ENCODE data around the gene ABHD11. TPM values are rescaled to one million over a fixed set of nuclear protein-coding genes. Genes with fewer than 3 reads are reported as not detected.

Gene ABHD11
- total RNA-seq, 2 experiments from 2014 or later = 14.4 to 17.8 TPM

DNA sequence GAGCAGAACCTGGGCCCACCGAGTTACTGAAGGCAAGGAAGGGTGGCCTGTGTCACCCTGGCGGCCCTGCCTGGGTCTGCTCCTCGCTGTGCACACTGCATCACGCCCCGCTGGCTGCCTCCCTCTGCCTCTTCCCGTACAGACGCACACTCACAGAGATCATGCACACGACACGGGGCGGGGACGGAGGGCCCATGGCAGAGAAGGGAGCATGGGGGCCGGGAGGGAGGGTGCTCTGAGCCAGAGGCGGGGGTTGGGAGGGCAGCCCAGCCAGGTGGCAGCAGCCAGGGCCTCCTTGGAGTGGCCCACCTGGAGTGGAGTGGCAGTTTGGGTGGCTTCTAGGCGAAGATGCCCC is 38.6 kb downstream of the ABHD11 start:
- Mint-ChIP-seq H3K9me3 (ENCODE audit: low read depth) (no peaks in the 10 kb centered on the region), H3K36me3 (ENCODE audit: low read depth) (peaks cover 44% of the 10 kb centered on the region), H3K4me3 (no peak overlapping the region), H3K4me1 (peaks cover 5% of the 10 kb centered on the region), H3K27ac (no peak overlapping the region), H3K27me3 (no peaks in the 10 kb centered on the region)
- ChIA-PET POLR2A (no interaction called here), CTCF (interaction anchor here (1.1 to 2.3 kb wide), 4 partner anchors 25 to 93 kb away, joined by 3 to 13 read pairs (median 4); no protein-coding TSS in a partner anchor)
- DNase-seq = no peak
- ATAC-seq = no peak
- intact Hi-C loops (cut with DNase I, micrococcal nuclease) = no loop called here

DNA sequence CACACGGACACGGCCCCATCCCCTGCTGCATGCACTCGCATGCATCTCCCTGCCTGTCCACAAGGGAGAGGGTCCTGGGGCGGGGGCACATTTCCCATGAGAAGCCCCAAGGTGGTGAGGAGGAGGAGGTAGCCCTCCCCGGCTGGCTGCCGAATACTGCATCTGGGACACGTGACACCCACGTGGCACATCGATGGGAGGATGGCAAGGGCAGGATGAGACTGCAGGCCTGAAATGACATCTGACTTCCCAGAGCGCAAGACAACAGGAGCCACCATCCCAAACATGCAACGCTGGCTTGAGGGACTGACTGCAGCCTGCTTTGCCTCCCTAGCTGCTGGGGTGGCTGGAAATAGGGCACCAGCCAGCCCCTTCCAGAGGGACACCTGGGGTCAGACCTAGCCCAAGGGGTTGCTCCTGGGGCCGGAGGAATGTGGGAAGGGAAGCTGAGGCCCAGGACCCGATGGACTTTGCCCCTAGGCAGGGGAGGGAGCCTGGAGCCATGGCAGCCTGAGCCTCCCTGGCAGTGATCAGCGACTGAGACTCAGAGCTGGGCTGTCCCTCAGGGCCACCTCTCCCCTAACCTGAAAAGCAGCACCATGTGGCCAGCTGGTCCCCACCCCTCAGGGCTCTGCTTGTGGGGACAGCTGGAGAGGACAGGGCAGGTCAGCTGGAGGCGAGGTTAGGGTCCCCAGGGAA is 39.1 kb downstream of the ABHD11 start:
- ChIA-PET CTCF (interaction anchor here (1.7 kb wide), 1 partner anchor 25 kb away, joined by 5 read pairs; no protein-coding TSS in a partner anchor), POLR2A (interaction anchor here (0.6 kb wide), 1 partner anchor 11 kb away, joined by 3 read pairs; no protein-coding TSS in a partner anchor)
- intact Hi-C loops (cut with DNase I, micrococcal nuclease) = no loop called here
- DNase-seq (no peak), ATAC-seq (no peak)
- H3K27me3 Mint-ChIP-seq = no peaks in the 10 kb centered on the region
- H3K27ac Mint-ChIP-seq = no peak overlapping the region
- H3K9me3 Mint-ChIP-seq (ENCODE audit: low read depth) = no peaks in the 10 kb centered on the region
- H3K4me3 Mint-ChIP-seq = no peak overlapping the region
- H3K4me1 Mint-ChIP-seq = peaks cover 5% of the 10 kb centered on the region
- peaks cover 47% of the 10 kb centered on the region for H3K36me3 Mint-ChIP-seq (ENCODE audit: low read depth)

DNA sequence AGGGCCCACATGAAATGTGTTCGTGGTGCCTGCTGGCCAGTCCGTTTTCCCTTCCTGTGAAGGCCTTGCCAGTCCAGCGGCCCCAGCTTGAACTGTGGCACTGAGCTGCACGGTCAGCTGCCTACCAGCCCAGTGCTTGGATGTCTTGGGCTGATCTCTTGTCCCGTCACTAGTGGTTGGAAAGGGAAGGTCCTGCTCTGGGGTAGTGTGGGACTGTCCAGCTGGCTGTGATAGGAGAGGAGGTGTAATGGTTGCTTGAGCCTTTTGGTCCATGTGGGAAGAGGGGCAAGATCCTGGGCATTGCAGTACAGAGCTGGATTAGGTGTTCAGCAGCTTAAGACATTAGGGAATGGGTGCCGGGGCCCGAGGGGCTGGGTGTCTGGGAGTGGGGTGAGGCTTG is 40.2 kb downstream of the ABHD11 start:
- ATAC-seq (no peak), DNase-seq (no peak)
- POLR2A ChIA-PET = interaction anchor here (0.6 to 0.7 kb wide), 3 partner anchors 15 to 26 kb away, joined by 3 to 4 read pairs (median 3); partner anchors contain the start of genes BUD23, DNAJC30 and STX1A
- Mint-ChIP-seq H3K4me3 (no peak overlapping the region), H3K27ac (no peak overlapping the region), H3K9me3 (ENCODE audit: low read depth) (no peaks in the 10 kb centered on the region), H3K36me3 (ENCODE audit: low read depth) (peaks cover 51% of the 10 kb centered on the region), H3K27me3 (no peaks in the 10 kb centered on the region), H3K4me1 (peaks cover under 1% of the 10 kb centered on the region)
- intact Hi-C loops (cut with DNase I, micrococcal nuclease) = no loop called here
- CTCF ChIA-PET = interaction anchor here (0.8 to 1.9 kb wide), 2 partner anchors 27 to 74 kb away, joined by 3 to 8 read pairs; partner anchors contain the start of gene MLXIPL

DNA sequence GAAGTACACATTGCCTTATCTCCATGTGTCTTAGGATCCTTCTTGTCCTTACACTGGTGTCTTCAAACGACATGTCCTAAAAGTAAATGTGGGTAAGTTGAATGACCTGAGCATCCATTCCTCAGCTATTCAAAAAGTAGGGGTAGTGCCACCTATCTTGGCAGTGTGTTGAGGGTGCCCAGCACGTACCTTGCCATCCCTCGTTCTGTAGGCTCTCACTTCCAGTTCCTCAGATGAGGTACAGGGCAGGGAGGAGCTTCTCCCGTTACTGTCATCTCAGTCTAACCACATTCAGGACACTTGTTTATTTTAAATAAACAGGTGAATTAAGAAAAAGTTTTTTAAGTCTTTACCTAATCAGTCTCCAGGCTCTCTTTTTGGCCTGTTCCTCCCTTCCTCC is 42.2 kb downstream of the ABHD11 start:
- no peak overlapping the region for H3K4me3 Mint-ChIP-seq
- ChIA-PET POLR2A (interaction anchor here (1.0 kb wide), 1 partner anchor 10 kb away, joined by 6 read pairs; no protein-coding TSS in a partner anchor), CTCF (interaction anchor here (0.9 to 2.1 kb wide), 5 partner anchors 9 to 90 kb away, joined by 3 to 6 read pairs (median 4); partner anchors contain the start of gene VPS37D)
- H3K9me3 Mint-ChIP-seq (ENCODE audit: low read depth) = no peaks in the 10 kb centered on the region
- H3K4me1 Mint-ChIP-seq = no peaks in the 10 kb centered on the region
- peaks cover 48% of the 10 kb centered on the region for H3K36me3 Mint-ChIP-seq (ENCODE audit: low read depth)
- ATAC-seq = no peak
- intact Hi-C loops (cut with DNase I, micrococcal nuclease) = no loop called here
- no peaks in the 10 kb centered on the region for H3K27me3 Mint-ChIP-seq
- no peak overlapping the region for H3K27ac Mint-ChIP-seq
- DNase-seq = no peak

DNA sequence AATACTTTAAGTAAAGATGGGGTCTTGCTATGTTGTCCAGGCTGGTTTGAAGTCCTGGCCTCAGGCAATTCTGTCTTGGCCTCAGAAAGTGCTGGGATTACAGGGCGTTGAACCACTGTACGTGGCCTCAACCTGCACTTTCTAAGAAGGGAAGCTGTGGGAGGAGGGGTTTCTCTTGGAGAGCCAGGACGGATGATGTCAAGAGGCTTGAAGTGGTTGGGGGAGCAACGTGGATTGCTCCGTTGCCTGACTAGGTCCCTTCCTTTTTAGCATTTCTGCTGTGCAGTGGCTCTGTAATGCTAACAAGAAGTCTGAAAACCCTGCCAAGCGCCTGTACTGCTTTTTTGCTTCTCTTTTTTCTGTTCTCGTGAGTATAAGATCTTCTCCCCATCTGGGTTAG is 48.0 kb downstream of the ABHD11 start:
- ChIA-PET POLR2A (no interaction called here), CTCF (interaction anchor here (1.1 to 2.5 kb wide), 2 partner anchors 11 to 84 kb away, joined by 3 to 17 read pairs; no protein-coding TSS in a partner anchor)
- Mint-ChIP-seq H3K4me1 (peaks cover 15% of the 10 kb centered on the region), H3K27ac (no peak overlapping the region), H3K4me3 (no peak overlapping the region), H3K36me3 (ENCODE audit: low read depth) (peaks cover 48% of the 10 kb centered on the region), H3K27me3 (no peaks in the 10 kb centered on the region), H3K9me3 (ENCODE audit: low read depth) (no peaks in the 10 kb centered on the region)
- DNase-seq (no peak), ATAC-seq (no peak)
- intact Hi-C loops (cut with DNase I, micrococcal nuclease) = no loop called here

DNA sequence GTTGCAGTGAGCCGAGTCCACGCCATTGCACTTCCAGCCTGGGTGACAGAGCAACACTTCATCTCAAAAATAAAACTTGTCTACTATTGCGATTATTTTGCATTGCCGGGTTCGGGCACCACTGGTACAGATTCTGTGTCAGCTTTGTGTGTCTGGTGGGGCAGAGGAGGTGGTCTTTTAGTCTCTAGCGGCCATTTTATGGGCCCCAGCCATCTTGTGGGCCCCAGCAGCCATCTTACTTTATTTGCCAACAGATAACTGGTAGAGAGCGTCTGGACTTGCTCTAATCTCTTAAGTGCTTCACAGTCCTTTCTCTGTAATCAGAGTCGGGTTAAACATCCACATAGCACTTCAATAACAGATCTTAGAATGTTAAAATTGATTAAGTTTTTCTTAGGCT is 50.3 kb downstream of the ABHD11 start:
- POLR2A ChIA-PET = no interaction called here
- Mint-ChIP-seq H3K27ac (no peak overlapping the region), H3K9me3 (ENCODE audit: low read depth) (no peaks in the 10 kb centered on the region), H3K4me1 (peaks cover 25% of the 10 kb centered on the region), H3K36me3 (ENCODE audit: low read depth) (peaks cover 40% of the 10 kb centered on the region), H3K4me3 (no peak overlapping the region), H3K27me3 (no peaks in the 10 kb centered on the region)
- DNase-seq (no peak), ATAC-seq (no peak)
- intact Hi-C loops (cut with DNase I, micrococcal nuclease) = no loop called here
- CTCF ChIA-PET = interaction anchor here (1.2 kb wide), 1 partner anchor 37 kb away, joined by 3 read pairs; no protein-coding TSS in a partner anchor

Small RNA genes lying within 50 kb of the gene (microRNA-seq; reads per million reads assigned to microRNA genes)
- gene MIR4284 (ENCODE audit: borderline replicate concordance) = not detected

Other genes with a start within 250 kb of the ABHD11 start
- gene BAZ1B, start 216.5 kb downstream of the ABHD11 start, total RNA-seq = 10 to 100 TPM; 90.2 to 98.6 TPM
- 10 to 100 TPM; 43.2 to 86.5 TPM for gene BCL7B, start 181.1 kb downstream of the ABHD11 start, total RNA-seq
- gene TBL2, start 160.2 kb downstream of the ABHD11 start, total RNA-seq = 10 to 100 TPM; 30.6 to 34.7 TPM
- not detected for gene MLXIPL, start 114.3 kb downstream of the ABHD11 start, total RNA-seq
- gene VPS37D, start 71.0 kb downstream of the ABHD11 start, total RNA-seq = under 1 TPM; 0.35 to 0.39 TPM
- 1 to 10 TPM; 6.9 to 7.8 TPM for gene DNAJC30, start 55.3 kb downstream of the ABHD11 start, total RNA-seq
- 10 to 100 TPM; 71.4 to 95.5 TPM for gene BUD23, start 55.2 kb downstream of the ABHD11 start, total RNA-seq
- 10 to 100 TPM; 16.6 to 16.8 TPM for gene STX1A, start 19.1 kb downstream of the ABHD11 start, total RNA-seq
- gene CLDN3, start 31.5 kb upstream of the ABHD11 start, total RNA-seq = not detected
- under 1 TPM; 0.12 to 0.16 TPM for gene CLDN4, start 92.2 kb upstream of the ABHD11 start, total RNA-seq
- gene METTL27, start 103.7 kb upstream of the ABHD11 start, total RNA-seq = 1 to 10 TPM; 2.1 to 2.2 TPM
- gene TMEM270, start 122.4 kb upstream of the ABHD11 start, total RNA-seq = not detected